Stimulated activated CD8-positive, alpha-beta memory T cell treated with anti-CD3 and anti-CD28 coated beads, Interleukin-4, amount 100 ng/mL, for 1 hour (primary cell): ENCODE measurements around the gene MBLAC1.
A peak's percentile ranks its signal among the peaks of the same experiment; 100 is the strongest.

Experiments used
- DNase-seq, 2 donors: peaks; one replicate each; pipeline ENCODE4 v3.0.0-alpha.2; 2020; ENCODE audit warnings: low read depth in 2 of 2, low spot score in 1 of 2

Gene MBLAC1

DNA sequence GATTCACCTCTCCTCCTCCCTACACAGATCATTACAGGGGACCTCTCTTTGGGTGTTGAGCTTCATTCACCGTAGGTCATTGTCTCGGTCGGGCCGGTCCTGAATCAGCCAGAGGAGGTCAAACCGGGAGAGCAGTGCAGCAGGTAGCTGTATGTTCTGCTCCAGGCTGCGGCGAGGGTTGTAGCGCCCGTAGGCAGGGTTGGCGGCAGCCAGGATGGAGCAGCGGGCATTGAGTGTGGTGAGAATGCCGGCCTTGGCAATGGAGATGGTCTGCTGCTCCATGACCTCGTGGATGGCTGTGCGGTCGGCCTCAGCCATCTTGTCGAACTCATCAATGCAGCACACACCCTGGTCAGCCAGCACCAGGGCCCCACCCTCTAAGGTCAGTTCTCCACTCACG, 31.1 kb upstream of the MBLAC1 start:
- DNase-seq, result no peak

DNA sequence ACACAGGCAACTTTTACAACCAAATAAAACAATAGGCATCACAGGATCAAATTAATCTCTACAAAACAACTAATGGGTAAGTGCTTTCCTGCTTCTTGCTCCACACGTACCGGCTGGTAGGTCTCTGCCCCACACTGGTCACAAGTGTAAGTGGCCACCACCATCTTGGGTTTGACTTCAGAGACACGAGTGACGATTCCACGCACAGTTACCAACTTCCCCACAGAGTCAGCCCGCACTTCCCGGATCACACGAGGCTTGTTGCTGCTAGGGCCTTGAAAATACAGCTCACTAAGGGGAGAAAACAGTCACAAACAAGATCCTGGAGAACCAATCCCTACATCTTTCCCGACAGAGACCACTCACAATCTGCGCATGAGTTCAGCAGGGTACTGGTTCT, 27.9 kb upstream of the MBLAC1 start:
- no peak for DNase-seq

DNA sequence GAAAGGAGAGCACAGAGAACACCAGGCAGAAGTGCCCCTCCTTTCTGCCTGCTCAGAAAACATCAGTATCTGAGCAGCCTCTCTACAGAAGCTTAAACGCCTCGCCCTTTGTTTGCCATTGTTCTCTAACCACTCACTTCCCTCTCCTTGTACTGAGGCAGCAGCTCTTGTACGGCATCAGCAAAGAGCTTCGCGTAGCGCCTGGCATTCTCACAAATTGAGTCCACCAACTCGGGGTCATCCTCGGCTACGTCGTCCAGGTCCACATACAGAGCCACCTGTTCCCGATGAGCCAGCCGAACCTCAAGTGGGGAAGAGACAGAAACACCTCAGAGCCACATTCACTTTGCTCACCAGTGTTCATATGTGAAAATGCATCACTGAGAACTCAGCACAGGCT, 27.3 kb upstream of the MBLAC1 start:
- DNase-seq, result no peak

DNA sequence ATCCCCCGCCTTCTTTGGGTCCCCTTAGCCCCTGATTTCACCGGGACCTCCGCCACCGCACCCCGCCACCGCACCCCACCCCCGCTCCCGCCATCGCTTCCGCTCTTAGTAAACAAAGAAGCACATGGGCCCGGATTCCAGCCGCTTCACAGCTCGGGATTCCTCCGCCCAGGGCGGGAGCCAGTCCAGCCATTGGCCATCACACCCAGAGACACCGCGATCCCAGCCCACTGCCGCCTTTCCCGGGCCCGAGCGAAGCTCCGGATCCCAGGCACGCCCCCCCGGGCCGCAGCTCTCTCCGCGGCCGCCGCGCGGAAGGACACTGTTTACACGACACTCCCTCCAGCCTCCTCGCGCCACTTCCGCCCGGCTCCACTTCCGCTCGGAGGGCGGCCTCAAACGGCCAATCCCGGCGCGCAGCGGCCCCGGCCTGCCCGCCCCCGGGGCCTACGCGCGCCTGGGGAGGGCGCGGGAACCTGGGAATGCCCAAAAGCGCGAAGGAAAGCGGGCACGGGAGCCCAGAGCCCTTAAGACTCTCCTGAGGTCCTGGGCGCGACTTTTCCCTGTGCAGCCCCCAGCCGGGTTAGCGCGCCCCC, 26.2 kb upstream of the MBLAC1 start:
- DNase-seq, result peak; percentile 70 to 71

DNA sequence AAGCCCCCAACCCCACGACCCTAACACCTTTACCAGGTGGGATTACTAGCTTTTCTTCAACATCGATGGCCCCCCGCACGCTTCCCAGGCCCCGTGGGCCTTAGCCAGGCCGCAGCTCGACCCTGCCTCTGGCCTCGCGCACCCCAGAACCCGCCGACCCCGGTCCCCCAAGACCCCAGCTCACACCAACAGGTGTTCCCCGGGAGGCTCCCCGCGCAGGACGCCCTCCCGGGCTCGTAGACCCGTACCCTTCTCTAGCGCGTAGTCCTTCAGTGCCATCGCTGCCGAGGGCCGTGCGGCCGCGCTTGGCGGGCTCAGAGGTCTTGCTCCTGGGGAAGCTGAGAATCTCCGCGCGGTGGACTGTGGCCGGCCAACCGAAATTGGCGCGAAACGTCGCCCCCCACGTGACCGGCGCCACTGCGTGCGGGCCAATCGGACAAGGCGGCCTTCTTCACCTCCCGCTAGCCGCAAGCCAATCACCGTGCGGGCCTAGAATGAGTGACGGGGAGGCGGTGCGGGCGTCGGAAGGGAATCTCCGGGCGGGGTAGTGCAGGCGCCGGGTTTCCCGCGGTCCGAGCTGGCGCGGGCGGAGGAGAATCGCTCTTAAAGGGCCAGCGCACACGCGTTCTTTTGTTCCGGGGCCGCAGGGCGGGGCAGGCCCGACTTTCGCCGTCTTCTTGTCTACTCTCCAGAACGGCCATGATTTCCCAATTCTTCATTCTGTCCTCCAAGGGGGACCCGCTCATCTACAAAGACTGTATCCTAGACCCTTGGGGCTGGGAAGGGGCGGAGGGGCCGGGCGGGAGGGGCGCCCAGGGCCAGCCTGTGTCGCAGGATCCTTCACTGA, 25.5 kb upstream of the MBLAC1 start, which contains the start of the genes AP4M1 and MCM7:
AP4M1 (plus strand) TSS at position 628 of the 847 bp plus-strand sequence; CDS start at position 700, 72 bp downstream.
MCM7 (minus strand) TSS at position 382 of the 847 bp plus-strand sequence; CDS start at position 279, 103 bp downstream.
- DNase-seq, result peak; percentile 89 to 95

DNA sequence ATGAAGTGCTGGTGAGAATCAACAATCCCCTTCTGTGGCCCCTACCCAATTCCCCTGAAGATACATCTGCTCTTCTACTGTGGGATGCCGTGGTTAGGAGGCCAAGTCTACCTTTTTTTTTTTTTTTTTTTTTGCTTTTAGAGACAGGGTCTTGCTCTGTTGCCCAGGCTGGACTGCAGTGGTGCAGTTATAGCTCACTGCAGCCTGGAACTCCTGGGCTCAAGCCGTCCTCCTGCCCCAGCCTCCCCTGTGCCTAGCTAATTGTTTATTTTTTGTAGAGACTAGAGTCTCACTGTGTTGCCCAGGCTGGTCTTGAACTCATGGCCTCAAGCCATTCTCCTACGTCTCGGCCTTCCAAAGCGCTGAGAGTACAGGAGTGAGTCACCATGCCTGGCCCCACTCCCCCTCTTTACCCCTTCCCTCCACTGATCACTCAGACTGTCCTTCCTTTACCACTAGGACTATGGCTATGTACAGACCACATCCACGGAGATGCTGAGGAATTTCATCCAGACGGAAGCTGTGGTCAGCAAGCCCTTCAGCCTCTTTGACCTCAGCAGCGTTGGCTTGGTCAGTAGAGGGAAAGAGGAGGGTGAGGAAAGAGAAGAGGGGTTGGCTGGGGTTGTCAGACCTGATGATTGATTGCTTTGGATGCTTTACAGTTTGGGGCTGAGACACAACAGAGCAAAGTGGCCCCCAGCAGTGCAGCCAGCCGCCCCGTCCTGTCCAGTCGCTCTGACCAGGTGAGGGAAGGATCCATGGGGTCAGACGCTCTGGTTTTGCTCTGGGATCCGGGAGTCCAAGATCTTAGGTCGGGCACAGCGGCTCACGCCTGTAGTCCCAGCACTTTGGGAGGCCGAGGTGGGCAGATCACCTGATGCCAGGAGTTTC, 23.6 kb upstream of the MBLAC1 start:
- DNase-seq, result no peak

DNA sequence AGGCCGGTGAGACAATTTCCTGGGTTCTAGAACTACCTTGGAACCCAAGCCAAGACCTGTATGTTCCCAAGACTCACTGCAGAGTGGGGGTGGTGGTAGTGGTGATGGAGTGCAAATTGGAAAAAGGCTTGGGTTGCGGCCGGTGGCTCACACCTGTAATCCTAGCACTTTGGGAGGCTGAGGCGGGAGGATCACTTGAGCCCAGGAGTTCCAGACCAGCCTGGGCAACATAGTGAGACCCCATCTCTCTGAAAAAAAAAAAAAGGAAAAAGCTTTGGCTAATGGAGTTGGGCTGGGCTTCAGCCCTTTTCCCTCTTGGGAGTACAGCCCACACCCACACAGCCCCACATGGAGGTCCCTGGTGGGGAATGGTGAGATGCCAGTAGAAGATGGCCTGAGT, 21.2 kb upstream of the MBLAC1 start:
- DNase-seq, result no peak

DNA sequence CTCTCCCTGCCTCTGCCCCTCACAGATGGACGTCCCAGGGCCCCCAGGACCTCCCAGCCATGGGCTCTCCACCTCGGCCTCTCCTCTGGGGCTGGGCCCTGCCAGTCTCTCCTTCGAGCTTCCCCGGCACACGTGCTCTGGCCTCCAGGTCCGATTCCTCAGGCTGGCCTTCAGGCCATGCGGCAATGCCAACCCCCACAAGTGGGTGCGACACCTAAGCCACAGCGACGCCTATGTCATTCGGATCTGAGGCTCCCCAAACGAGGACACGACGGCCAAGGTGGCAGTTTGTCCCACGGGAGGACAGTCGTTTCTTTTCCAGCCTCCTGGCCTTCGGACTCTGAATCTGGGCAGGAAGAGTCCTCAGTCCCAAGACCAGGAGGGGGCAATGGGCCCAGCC, 20.1 kb upstream of the MBLAC1 start:
- no peak for DNase-seq

DNA sequence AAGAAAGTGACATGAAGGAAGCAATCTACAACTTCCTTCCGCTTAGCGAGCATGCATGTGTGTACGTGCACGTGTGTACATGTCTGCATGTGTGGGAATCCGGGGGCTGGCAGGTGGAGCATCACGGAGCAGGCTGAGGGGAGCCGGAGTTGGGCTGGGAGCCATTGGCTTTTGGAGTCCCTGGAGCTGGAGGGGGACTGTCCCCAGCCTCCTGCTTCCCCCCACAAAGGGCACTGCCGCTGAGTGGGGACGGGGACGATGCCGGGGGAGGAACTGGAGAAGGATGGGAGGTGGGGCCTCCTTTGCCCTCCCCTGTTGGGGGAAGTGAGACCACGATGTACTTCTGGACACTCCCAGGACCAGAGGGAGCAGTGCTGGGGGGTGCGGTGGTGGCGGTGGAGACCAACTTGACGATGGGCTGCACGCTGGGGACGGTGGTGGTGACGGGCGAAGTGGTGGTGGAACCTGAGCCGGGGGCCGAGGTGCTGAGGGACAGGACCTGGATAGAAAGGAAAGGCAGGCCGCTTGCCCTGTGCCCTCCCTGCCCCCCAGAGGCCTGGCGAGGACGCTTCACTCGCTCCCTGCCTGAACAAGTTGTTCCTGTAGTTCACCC, 19.5 kb upstream of the MBLAC1 start:
- no peak for DNase-seq

DNA sequence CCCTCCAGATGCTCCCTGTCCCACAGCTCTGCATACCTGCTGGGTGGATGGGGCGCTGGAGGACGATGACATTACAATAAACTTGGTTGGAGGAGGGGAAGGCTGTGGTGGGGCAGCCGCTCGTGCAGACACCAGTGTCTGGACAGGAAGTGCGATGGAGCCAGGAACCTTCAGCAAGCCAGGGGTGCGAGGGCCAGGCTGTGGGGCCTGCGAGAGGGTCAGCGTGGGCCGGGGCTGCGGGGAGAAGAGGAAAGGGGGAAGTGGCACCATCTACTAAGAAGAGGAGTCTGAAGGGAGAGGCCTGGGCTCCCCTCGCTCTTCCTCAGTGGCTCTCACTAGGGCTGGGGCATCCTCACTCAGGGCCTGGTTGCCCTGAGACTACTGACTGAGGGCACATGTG, 18.9 kb upstream of the MBLAC1 start:
- no peak for DNase-seq

DNA sequence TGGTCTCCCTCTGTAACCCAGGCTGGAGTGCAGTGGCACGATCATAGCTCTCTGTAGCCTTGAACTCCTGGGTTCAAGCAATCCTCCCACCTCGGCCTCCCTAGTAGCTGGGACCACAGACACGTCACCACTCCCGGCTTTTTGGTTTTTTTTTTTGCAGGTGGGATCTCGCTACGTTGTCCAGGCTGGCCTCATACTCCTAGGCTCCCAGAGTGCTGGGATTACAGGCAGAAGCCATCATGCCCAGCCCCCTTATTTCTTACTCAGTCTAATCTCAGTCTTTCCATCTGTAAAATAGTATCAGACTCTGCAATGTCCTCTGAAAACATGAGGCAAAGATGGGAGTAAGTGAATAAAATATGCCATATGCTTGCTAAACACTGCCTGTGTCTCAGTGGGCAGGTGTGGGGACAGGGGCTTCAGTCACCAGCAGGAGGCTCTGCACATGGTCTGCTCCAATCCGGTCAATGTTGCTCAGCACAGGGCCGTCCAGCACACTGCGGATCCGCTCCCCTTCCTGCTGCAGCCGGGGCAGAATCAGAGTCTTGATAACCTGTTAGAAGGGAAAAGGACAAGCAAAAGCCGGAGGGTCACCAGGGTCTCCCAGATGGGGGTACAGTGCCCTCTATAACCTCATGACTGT, 17.1 kb upstream of the MBLAC1 start:
- DNase-seq, result no peak

DNA sequence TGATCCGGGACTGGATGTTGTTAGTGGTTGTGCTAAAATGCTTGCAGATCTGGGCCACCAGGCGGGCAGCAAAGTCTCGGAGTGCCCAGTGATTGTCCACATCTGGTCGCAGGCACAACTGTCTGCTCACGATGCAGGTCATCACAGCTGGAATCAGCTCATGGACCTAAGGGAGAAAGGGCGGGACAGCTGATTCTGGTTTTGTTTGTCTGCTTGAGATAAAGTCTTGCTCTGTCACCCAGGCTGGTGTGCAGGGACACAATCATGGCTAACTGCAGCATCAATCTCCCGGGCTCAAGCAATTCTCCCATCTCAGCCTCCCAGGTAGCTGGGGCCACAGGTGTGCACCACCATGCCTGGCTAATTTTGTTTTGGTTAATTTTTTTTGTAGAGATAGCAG, 15.6 kb upstream of the MBLAC1 start:
- no peak for DNase-seq

DNA sequence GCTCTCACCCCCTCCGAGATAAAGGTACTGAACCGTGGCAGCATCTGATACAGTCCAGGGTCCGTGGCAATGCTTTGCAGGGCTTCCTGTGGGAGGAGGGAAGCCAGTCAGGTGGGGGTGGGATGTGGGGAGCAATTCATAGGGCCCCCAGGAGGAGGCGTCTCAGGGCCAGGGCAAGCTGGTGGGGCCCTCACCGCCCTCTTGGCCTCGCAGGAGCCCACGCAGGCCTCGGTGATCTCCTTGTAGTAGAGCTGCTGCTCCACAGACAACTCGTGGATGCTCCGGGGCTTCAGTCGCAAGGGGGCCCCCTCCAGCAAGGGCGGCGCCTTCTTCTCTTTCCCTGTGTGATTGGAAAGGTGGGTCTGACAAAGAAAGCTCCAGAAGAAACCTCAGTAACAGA, 14.9 kb upstream of the MBLAC1 start:
- no peak for DNase-seq

DNA sequence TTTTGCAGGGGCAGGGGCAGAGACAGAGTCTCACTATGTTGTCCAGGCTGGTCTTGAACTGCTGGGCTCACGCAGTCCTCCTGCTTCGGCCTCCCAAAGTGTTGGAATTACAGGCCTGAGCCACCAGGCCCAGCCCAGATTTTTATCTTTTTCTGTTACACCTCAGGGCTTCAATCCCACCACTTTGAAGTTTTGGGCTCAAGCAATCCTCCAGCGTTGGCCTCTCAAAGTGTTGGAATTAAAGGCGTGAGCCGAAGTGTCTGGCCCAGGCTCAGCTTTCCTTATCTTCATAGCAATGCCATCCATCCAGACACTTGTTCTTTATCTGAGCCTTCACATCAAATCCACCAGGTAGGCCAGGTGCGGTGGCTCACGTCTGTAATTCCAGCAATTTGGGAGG, 11.7 kb upstream of the MBLAC1 start:
- DNase-seq, result no peak

DNA sequence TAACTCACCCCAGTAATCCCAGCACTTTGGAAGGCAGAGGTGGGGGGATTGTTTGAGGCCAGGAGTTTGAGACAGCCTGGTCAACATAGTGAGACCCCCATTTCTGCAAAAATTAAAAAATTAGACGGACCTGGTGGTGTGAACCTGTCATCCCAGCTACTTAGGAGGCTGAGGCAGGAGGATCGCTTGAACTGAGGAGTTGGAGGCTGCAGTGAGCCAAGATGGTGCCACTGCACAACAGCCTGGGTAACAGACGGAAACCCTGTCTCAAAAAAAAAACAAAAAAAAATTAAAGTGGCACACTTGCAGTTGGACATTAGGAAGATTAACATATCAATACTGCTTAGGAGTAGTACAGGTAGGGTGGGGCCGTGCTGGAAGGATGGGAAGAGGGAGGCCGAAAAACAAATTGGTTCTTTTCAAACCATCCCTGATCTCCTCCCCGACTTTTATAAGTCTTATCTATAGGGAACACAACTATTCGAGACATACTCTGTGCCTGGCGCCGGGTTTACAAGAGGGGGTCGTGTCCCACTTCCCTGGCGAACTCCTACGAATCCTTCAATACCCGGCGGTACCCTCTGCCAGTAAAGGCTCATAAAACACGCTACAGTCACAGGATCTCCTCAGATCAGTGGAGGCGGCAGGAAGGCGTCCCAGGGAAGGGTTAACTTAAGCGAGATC, 8.2 kb upstream of the MBLAC1 start:
- no peak for DNase-seq

DNA sequence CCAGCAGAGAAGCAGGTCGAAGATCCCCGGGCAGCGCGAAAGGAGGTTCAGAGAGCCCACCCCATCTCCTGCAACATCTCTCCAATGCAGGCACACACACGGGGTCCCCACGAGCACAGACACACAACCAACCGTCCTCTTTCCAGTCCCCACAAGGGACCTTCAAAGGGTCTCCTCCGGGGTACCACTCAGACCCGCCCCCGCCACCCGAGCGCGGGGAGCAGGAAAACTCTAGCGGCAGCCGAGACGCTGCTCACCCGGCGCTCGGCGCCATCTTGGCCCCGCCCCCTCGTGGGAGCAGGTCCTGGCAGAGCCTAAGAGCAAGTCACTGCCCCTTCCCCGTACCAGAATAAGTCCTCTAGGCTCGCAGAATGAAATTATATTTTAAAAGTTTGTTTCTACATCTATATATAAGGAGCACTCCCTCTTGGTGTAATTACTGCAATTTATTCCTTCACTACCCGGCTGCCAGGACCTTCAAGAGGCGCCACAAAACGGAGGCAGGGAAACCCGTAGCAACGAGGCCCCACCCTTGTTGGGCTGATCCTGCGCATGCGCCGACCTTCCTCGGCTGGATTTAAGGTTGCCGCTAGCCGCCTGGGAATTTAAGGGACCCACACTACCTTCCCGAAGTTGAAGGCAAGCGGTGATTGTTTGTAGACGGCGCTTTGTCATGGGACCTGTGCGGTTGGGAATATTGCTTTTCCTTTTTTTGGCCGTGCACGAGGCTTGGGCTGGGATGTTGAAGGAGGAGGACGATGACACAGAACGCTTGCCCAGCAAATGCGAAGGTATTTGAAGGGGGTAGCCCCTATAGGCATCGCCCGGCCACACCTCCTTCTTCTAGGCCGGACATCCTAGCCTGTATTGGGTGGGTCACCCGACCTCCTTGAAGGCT, 7.4 kb upstream of the MBLAC1 start, which contains the start of the genes CNPY4 and TAF6:
CNPY4 (plus strand) TSS at position 563 of the 898 bp plus-strand sequence; CDS start at position 674, 111 bp downstream.
TAF6 (minus strand) TSS at position 287 of the 898 bp plus-strand sequence. CDS start 5,149 bp downstream, outside the sequence.
- peak; percentile 92 to 94 for DNase-seq

DNA sequence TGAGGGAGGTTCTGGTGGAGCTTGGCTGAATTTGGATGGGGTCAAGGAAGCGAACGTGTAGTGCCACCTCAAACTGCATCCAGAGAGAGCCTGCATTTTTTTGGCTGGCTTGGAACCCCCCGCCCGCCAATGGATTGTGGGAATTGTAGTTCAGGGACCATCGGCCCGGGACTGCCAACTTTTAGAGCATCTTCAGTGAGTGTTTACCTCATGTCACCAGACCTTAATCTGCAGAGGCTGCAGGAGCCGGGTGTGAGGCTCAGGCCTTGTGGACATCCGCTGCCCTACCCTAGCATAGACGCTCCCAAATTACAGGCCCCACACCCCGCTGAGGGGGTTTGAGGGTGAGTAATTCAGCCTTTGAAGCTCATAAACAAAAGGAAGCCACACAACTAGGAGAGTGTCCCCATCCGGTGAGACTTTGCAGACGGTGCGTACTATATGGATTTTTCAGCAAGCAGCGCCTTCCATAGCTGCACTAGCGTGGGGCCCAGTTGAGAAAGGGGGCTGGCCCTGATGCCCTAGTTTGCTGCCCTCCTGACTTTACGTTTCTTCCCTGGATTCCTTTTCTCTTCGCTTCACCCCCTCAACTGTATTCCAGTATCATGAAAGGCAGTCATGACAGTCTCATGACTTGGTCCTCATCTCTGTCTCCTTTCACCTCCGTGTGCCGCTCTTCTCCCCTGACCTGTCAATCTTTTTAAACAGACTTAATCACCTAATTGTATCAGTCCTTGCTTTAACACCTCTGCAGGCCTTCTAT, 6.6 kb upstream of the MBLAC1 start:
- peak; percentile 25 to 44 for DNase-seq

DNA sequence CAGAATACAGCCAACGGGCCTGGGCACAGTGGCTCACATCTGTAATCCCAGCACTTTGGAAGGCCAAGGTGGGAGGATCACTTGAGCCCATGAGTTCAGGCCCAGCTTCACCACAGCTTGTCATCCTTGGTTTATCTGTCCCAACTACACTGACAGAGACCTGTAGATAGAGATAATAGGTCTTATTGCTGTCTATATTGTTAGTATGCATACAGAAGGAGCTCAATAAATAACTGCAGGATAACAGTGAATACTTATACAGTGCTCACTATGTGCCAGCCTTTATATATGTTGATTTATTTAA, 6.1 kb upstream of the MBLAC1 start:
- no peak for DNase-seq
